HepG2 (cell line): Measurements from ENCODE around the gene SHC1. TPM values are rescaled to one million over a fixed set of nuclear protein-coding genes. Genes with fewer than 3 reads are reported as not detected.

Source experiments
- BRCA1 ChIP-seq: sonication (generic); formaldehyde crosslinking; IDR thresholded peaks from 2 replicates; pipeline ENCODE4 v1.4.0; 2020; ENCODE audit warnings: missing genetic modification reagents
- FOXK2 ChIP-seq: fragments of 450-650 bp; IDR thresholded peaks from 2 replicates; pipeline ENCODE4 v1.6.1; 2016
- MAFG ChIP-seq: sonication (generic); formaldehyde crosslinking; IDR thresholded peaks from 2 replicates; pipeline ENCODE4 v1.5.1; 2020; ENCODE audit warnings: mild to moderate bottlenecking, missing genetic modification reagents
- MYNN ChIP-seq: sonication (generic); formaldehyde crosslinking; IDR thresholded peaks from 2 replicates; pipeline ENCODE4 v1.4.0; 2020; ENCODE audit warnings: mild to moderate bottlenecking, low read depth, missing genetic modification reagents
- PPARG ChIP-seq: conservative IDR thresholded peaks from 2 replicates; pipeline ENCODE4 v1.6.1; 2016; ENCODE audit warnings: missing biosample characterization, missing genetic modification reagents
- RFX1 ChIP-seq: fragments of 450-650 bp; IDR thresholded peaks from 2 replicates; pipeline ENCODE4 v1.6.1; 2017
- SMAD3 ChIP-seq: sonication (generic); formaldehyde crosslinking; IDR thresholded peaks from 2 replicates; pipeline ENCODE4 v1.4.0; 2020; ENCODE audit warnings: missing genetic modification reagents
- STAG1 ChIP-seq: sonication (generic); formaldehyde crosslinking; IDR thresholded peaks from 2 replicates; pipeline ENCODE4 v1.4.0; 2020; ENCODE audit warnings: missing genetic modification reagents
- ZBTB38 ChIP-seq: sonication (generic); formaldehyde crosslinking; IDR thresholded peaks from 2 replicates; pipeline ENCODE4 v1.5.1; 2020; ENCODE audit warnings: mild to moderate bottlenecking, missing genetic modification reagents
- ZKSCAN1 ChIP-seq: fragments of 150-350 bp; IDR thresholded peaks from 2 replicates; pipeline ENCODE4 v1.6.1; 2014; ENCODE audit warnings: low read length
- ZNF10 ChIP-seq: sonication (generic); formaldehyde crosslinking; IDR thresholded peaks from 2 replicates; pipeline ENCODE4 v1.4.0; 2020; ENCODE audit warnings: mild to moderate bottlenecking, low read depth, missing genetic modification reagents, borderline replicate concordance
- ZNF207 ChIP-seq: fragments of 450-650 bp; IDR thresholded peaks from 2 replicates; pipeline ENCODE4 v1.6.1; 2016; ENCODE audit warnings: antibody characterized with exemption, borderline replicate concordance
- polyA plus RNA-seq, 8 experiments: library from polyadenylated mRNA; depleted of rRNA in 3 of 8; stranded (reverse) in 7 of 8; unstranded in 1 of 8; fragments of >200 nt; fragmentation: Illumina TruSeq in 4 of 8; extraction: Trizol in 4 of 8; gene quantifications; 2 replicates each; pipeline versions ENCODE4 v1.2.1 to v1.2.3, GENCODE V29; 2011 to 2016; ENCODE audit warnings: low read depth in 4 of 8, missing spikeins in 1 of 8, mixed read lengths in 1 of 8; ENCODE audit not compliant: insufficient read depth in 1 of 8
- total RNA-seq, 5 experiments: library from RNA; depleted of rRNA; stranded (reverse); fragments of >200 nt; fragmentation: Illumina TruSeq; extraction: Trizol; gene quantifications; 2 replicates each; pipeline ENCODE4 v1.2.3, GENCODE V29; 2016; ENCODE audit warnings: low read depth in 1 of 5
- TF ChIP-seq, protein P1 (sequence below): sonication (generic); formaldehyde crosslinking; IDR thresholded peaks from 2 replicates; pipeline ENCODE4 v1.5.1; 2020; ENCODE audit warnings: missing genetic modification reagents, mild to moderate bottlenecking, borderline replicate concordance
- TF ChIP-seq, protein P2 (sequence below): sonication (generic); formaldehyde crosslinking; IDR thresholded peaks from 2 replicates; pipeline ENCODE4 v1.8.1; 2023; ENCODE audit warnings: mild to moderate bottlenecking, moderate library complexity, missing genetic modification reagents

Gene SHC1
- total and polyA plus RNA-seq, 2 of the 13 experiments (the other 11 are each of a cell fraction or from before 2014, with no cell fraction given): 52.0 to 137 TPM

DNA sequence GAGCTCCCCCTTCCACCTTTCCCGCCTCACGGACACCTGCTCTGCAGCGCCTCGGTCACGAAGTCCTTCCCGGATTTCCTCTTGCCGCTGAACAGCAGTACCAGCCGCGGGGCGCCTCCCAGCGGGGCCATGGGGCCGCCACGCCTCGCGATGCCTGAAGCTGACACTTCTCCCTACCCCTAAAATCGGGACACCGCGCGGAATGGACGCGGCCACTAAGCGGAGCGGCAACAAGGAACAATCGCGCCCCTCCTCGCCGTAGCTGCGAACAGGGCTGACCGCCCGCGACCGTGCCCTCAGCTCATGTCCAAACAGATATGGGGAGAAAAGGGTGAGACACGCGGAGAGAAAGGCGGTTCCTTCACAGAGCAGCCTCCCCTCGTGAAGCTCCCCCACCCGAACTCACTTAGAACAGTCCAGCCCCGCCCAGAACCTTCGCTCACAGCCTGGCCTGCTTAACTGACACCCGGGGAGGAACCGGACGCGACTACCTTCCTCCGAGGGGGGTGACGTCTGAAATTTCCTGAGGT lies 33.9 kb downstream of the SHC1 start, which contains the start of gene PMVK (continued):
- TF ChIP-seq, protein P1, sequence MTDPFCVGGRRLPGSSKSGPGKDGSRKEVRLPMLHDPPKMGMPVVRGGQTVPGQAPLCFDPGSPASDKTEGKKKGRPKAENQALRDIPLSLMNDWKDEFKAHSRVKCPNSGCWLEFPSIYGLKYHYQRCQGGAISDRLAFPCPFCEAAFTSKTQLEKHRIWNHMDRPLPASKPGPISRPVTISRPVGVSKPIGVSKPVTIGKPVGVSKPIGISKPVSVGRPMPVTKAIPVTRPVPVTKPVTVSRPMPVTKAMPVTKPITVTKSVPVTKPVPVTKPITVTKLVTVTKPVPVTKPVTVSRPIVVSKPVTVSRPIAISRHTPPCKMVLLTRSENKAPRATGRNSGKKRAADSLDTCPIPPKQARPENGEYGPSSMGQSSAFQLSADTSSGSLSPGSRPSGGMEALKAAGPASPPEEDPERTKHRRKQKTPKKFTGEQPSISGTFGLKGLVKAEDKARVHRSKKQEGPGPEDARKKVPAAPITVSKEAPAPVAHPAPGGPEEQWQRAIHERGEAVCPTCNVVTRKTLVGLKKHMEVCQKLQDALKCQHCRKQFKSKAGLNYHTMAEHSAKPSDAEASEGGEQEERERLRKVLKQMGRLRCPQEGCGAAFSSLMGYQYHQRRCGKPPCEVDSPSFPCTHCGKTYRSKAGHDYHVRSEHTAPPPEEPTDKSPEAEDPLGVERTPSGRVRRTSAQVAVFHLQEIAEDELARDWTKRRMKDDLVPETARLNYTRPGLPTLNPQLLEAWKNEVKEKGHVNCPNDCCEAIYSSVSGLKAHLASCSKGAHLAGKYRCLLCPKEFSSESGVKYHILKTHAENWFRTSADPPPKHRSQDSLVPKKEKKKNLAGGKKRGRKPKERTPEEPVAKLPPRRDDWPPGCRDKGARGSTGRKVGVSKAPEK: peak; percentile 94
- TF ChIP-seq SMAD3 (CRISPR knock-in tag) (peak; percentile 85; the same call in 1 of the 2 replicates), ZNF10 (no peak), ZKSCAN1 (no peak), MAFG (CRISPR knock-in tag) (no peak), ZNF207 (no peak), RFX1 (no peak), PPARG (CRISPR knock-in tag) (peak; percentile 75), STAG1 (CRISPR knock-in tag) (peak; percentile 67), FOXK2 (peak; percentile 97), BRCA1 (CRISPR knock-in tag) (peak; percentile 90), ZBTB38 (CRISPR knock-in tag) (peak; percentile 98), MYNN (peak; percentile 94)
- TF ChIP-seq, protein P2, sequence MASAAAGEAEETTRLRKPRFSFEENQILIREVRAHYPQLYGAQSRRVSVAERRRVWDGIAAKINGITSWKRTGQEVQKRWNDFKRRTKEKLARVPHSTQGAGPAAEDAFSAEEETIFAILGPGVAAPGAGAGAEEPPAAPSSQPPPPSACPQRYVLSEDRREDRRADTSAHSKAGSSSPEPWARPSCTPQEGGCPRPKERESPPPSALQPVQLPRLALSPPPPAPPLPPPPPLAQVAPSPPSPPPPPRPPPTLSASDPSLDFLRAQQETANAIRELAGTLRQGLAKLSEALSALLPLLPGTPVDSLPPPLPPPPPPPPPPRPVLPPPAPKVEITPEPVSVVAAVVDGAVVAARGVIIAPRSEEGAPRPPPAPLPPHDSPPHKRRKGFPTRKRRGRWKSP (CRISPR knock-in tag): peak; percentile 88
